ENCODE data around the gene SGCA. TPM values are rescaled to one million over a fixed set of nuclear protein-coding genes. Genes with fewer than 3 reads are reported as not detected.
A peak's percentile ranks its signal among the peaks of the same experiment; 100 is the strongest.

SGCA gene
- total and polyA plus RNA-seq, 2 of the 13 experiments (the other 11 are each of a cell fraction or from before 2014, with no cell fraction given), result not detected

GRCh38 chr17:50177983-50178834 is 12.4 kb downstream of the SGCA start (continued):
- TF ChIP-seq ZNF460 (CRISPR knock-in tag; IDR thresholded peaks at IDR 0.05; ENCODE audit: borderline replicate concordance), result no peak
- TF ChIP-seq, protein P1, sequence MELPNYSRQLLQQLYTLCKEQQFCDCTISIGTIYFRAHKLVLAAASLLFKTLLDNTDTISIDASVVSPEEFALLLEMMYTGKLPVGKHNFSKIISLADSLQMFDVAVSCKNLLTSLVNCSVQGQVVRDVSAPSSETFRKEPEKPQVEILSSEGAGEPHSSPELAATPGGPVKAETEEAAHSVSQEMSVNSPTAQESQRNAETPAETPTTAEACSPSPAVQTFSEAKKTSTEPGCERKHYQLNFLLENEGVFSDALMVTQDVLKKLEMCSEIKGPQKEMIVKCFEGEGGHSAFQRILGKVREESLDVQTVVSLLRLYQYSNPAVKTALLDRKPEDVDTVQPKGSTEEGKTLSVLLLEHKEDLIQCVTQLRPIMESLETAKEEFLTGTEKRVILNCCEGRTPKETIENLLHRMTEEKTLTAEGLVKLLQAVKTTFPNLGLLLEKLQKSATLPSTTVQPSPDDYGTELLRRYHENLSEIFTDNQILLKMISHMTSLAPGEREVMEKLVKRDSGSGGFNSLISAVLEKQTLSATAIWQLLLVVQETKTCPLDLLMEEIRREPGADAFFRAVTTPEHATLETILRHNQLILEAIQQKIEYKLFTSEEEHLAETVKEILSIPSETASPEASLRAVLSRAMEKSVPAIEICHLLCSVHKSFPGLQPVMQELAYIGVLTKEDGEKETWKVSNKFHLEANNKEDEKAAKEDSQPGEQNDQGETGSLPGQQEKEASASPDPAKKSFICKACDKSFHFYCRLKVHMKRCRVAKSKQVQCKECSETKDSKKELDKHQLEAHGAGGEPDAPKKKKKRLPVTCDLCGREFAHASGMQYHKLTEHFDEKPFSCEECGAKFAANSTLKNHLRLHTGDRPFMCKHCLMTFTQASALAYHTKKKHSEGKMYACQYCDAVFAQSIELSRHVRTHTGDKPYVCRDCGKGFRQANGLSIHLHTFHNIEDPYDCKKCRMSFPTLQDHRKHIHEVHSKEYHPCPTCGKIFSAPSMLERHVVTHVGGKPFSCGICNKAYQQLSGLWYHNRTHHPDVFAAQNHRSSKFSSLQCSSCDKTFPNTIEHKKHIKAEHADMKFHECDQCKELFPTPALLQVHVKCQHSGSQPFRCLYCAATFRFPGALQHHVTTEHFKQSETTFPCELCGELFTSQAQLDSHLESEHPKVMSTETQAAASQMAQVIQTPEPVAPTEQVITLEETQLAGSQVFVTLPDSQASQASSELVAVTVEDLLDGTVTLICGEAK (IDR thresholded peaks at IDR 0.05), result no peak
- TF ChIP-seq, protein P1 (CRISPR knock-in tag; IDR thresholded peaks at IDR 0.05), result no peak
- TF ChIP-seq ZNF775 (CRISPR knock-in tag; IDR thresholded peaks at IDR 0.05; ENCODE audit: borderline replicate concordance), result no peak
- no peak for TF ChIP-seq ZNF839 (CRISPR knock-in tag; IDR thresholded peaks at IDR 0.05; ENCODE audit: borderline replicate concordance)
- TF ChIP-seq ZNF607 (CRISPR knock-in tag; IDR thresholded peaks at IDR 0.05; ENCODE audit: borderline replicate concordance), result no peak
- TF ChIP-seq KMT2A (CRISPR knock-in tag; IDR thresholded peaks at IDR 0.05), result 0 out of 2 replicates have a peak, but pooled peaks have one; percentile 10
- no peak for TF ChIP-seq MEIS2 (CRISPR knock-in tag; IDR thresholded peaks at IDR 0.05)
- TF ChIP-seq GTF3A (CRISPR knock-in tag; conservative IDR thresholded peaks at IDR 0.05), result no peak
- no peak for TF ChIP-seq CCAR2 (optimal IDR thresholded peaks at IDR 0.05; ENCODE audit: low read depth, low read length)
- peak; percentile 65; the same call in 1 of the 2 replicates for TF ChIP-seq RCOR2 (CRISPR knock-in tag; IDR thresholded peaks at IDR 0.05)
- no peak; the same call in 1 of the 2 replicates for TF ChIP-seq NRL (CRISPR knock-in tag; IDR thresholded peaks at IDR 0.05; ENCODE audit: borderline replicate concordance)
- TF ChIP-seq TFDP1 (CRISPR knock-in tag; IDR thresholded peaks at IDR 0.05; ENCODE audit: borderline replicate concordance), result peak; percentile 55; the same call in 1 of the 2 replicates
- TF ChIP-seq, protein P2, sequence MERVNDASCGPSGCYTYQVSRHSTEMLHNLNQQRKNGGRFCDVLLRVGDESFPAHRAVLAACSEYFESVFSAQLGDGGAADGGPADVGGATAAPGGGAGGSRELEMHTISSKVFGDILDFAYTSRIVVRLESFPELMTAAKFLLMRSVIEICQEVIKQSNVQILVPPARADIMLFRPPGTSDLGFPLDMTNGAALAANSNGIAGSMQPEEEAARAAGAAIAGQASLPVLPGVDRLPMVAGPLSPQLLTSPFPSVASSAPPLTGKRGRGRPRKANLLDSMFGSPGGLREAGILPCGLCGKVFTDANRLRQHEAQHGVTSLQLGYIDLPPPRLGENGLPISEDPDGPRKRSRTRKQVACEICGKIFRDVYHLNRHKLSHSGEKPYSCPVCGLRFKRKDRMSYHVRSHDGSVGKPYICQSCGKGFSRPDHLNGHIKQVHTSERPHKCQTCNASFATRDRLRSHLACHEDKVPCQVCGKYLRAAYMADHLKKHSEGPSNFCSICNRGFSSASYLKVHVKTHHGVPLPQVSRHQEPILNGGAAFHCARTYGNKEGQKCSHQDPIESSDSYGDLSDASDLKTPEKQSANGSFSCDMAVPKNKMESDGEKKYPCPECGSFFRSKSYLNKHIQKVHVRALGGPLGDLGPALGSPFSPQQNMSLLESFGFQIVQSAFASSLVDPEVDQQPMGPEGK (CRISPR knock-in tag; IDR thresholded peaks at IDR 0.05), result peak; percentile 90
- peak in 1 of 2 experiments; percentile 17; a peak in 1 of 4 replicates for TF ChIP-seq EP300 (IDR thresholded peaks at IDR 0.05; ENCODE audit: low read depth in 2 of 2, low read length in 2 of 2)
- TF ChIP-seq EP300 (CRISPR knock-in tag; IDR thresholded peaks at IDR 0.05; ENCODE audit: borderline replicate concordance), result no peak; the same call in 1 of the 2 replicates
- TF ChIP-seq EED (CRISPR knock-in tag; IDR thresholded peaks at IDR 0.05), result no peak
